Left cardiac atrium (tissue), 4 donors: ENCODE measurements around the gene CCDC137. TPM values are rescaled to one million over a fixed set of nuclear protein-coding genes. Genes with fewer than 3 reads are reported as not detected.

ENCODE experiments used
- ATAC-seq, 2 donors: fragments of 200-7000 bp; cut with Tn5 transposase; one replicate each; pipeline ENCODE4 v1.9.1; 2020; ENCODE audit warnings: mild to moderate bottlenecking in 2 of 2, moderate library complexity in 2 of 2
- DNase-seq: peaks from one replicate; pipeline ENCODE4 v3.0.0-alpha.2; 2020
- intact Hi-C, 2 donors: fragments of 100-400 bp; cut with DNase I; formaldehyde crosslinking; loops; one replicate each; pipeline versions ENCODE4 v1.14.1 to v1.15.1; 2022 to 2023
- total RNA-seq, 2 donors: library from RNA; stranded (reverse); fragmentation: NEBNext Ultra II Directional; extraction: Animal tissue kit (Norgen Biotek cat#: 25700); gene quantifications; one replicate each; pipeline ENCODE4 v1.2.1, GENCODE V29; 2021
- donor health status: DM: no; HTN: yes; CAD: no.
- donor health status: DM: no; HTN: yes; CAD: no; lungs with severe emphysema.
- donor health status: DM: yes; HTN: yes; CAD: no.
- donor health status: Dilated cardiomyopathy.

CCDC137 gene
- total RNA-seq, 2 donors from 2014 or later = 7.2 to 8.9 TPM

GRCh38 chr17:81710514-81711308, 44.2 kb downstream of the CCDC137 start:
- no peak for DNase-seq
- intact Hi-C loops = no loop called here

GRCh38 chr17:81711814-81712467, 45.4 kb downstream of the CCDC137 start, which contains the start of gene SLC25A10:
Gene SLC25A10, plus strand, starts transcription at chr17:81712284. Its CDS starts 143 bp downstream, at chr17:81712427.
- ATAC-seq = peak; percentile 87
- peak; percentile 74 for DNase-seq
- intact Hi-C loops = no loop called here

More at GRCh38 chr17:81710514-81711308, 44.2 kb downstream of the CCDC137 start:
- ATAC-seq = peak in 1 of 2 donors; percentile 14

- ATAC-seq (peak; percentile 10 to 32), DNase-seq (no peak)
Measured at GRCh38 chr17:81712468-81713003, 46.0 kb downstream of the CCDC137 start.

GRCh38 chr17:81713004-81713555, 46.5 kb downstream of the CCDC137 start:
- intact Hi-C loops = no loop called here
- ATAC-seq = no peak
- DNase-seq = no peak

More at GRCh38 chr17:81712468-81713003, 46.0 kb downstream of the CCDC137 start:
- intact Hi-C loops = no loop called here

GRCh38 chr17:81713556-81714411, 47.2 kb downstream of the CCDC137 start:
- DNase-seq (no peak), ATAC-seq (peak in 1 of 2 donors; percentile 21)
- intact Hi-C loops = no loop called here

GRCh38 chr17:81714412-81715106, 48.0 kb downstream of the CCDC137 start:
- ATAC-seq = no peak
- intact Hi-C loops = no loop called here
- no peak for DNase-seq

GRCh38 chr17:81715107-81715871, 48.8 kb downstream of the CCDC137 start:
- ATAC-seq (no peak), DNase-seq (no peak)
- intact Hi-C loops = no loop called here

GRCh38 chr17:81715872-81716673, 49.5 kb downstream of the CCDC137 start:
- no peak for DNase-seq
- intact Hi-C loops = no loop called here

GRCh38 chr17:81716674-81716996, 50.1 kb downstream of the CCDC137 start:
- ATAC-seq = no peak
- intact Hi-C loops = no loop called here
- DNase-seq = no peak

More at GRCh38 chr17:81715872-81716673, 49.5 kb downstream of the CCDC137 start:
- no peak for ATAC-seq

- ATAC-seq = no peak
- DNase-seq = no peak
- intact Hi-C loops = no loop called here
Measured at GRCh38 chr17:81717049-81717765, 50.7 kb downstream of the CCDC137 start.

GRCh38 chr17:81717766-81718089, 51.2 kb downstream of the CCDC137 start:
- intact Hi-C loops = no loop called here
- DNase-seq = no peak
- ATAC-seq = no peak

- no peak for ATAC-seq
Measured at GRCh38 chr17:81719410-81720266, 53.1 kb downstream of the CCDC137 start.

GRCh38 chr17:81720267-81721071, 53.9 kb downstream of the CCDC137 start:
- intact Hi-C loops = no loop called here
- ATAC-seq = no peak
- no peak for DNase-seq

More at GRCh38 chr17:81719410-81720266, 53.1 kb downstream of the CCDC137 start:
- intact Hi-C loops = no loop called here
- DNase-seq = no peak
